ENCODE data around the gene ARSI.
"Not testable (repeated sequence)": the region's sequence is repeated elsewhere in the genome, so short reads cannot be mapped to it uniquely, and the experiment has no call there.

The ARSI gene

GRCh38 chr5:150265870-150266383 lies 36.8 kb downstream of the ARSI start:
- no peak for DNase-seq (ENCODE audit: low read depth, low spot score)

GRCh38 chr5:150264667-150265603 lies 37.8 kb downstream of the ARSI start:
- no peak for DNase-seq (ENCODE audit: low read depth, low spot score)

- DNase-seq (ENCODE audit: low read depth, low spot score): no peak
These were observed 38.7 kb downstream of the ARSI start for GRCh38 chr5:150263801-150264621.

- no peak for DNase-seq (ENCODE audit: low read depth, low spot score)
These were observed 39.3 kb downstream of the ARSI start for GRCh38 chr5:150263375-150263775.

GRCh38 chr5:150262502-150262901 lies 40.2 kb downstream of the ARSI start:
- no peak for DNase-seq (ENCODE audit: low read depth, low spot score)

GRCh38 chr5:150261231-150261630 lies 41.5 kb downstream of the ARSI start:
- no peak for DNase-seq (ENCODE audit: low read depth, low spot score)

- no peak for DNase-seq (ENCODE audit: low read depth, low spot score)
These were observed 44.6 kb downstream of the ARSI start for GRCh38 chr5:150258130-150258529.

- DNase-seq (ENCODE audit: low read depth, low spot score): no peak
These were observed 45.3 kb downstream of the ARSI start for GRCh38 chr5:150257424-150257823.

GRCh38 chr5:150256410-150257064 lies 46.2 kb downstream of the ARSI start:
- DNase-seq (ENCODE audit: low read depth, low spot score): no peak

- no peak for DNase-seq (ENCODE audit: low read depth, low spot score)
These were observed 46.9 kb downstream of the ARSI start for GRCh38 chr5:150255659-150256409.

- DNase-seq (ENCODE audit: low read depth, low spot score): no peak
These were observed 47.9 kb downstream of the ARSI start for GRCh38 chr5:150254774-150255173.

GRCh38 chr5:150254363-150254762 lies 48.3 kb downstream of the ARSI start:
- no peak for DNase-seq (ENCODE audit: low read depth, low spot score)

GRCh38 chr5:150253416-150254208 lies 49.1 kb downstream of the ARSI start:
- DNase-seq (ENCODE audit: low read depth, low spot score): no peak

- DNase-seq (ENCODE audit: low read depth, low spot score): no peak
These were observed 50.2 kb downstream of the ARSI start for GRCh38 chr5:150252489-150252888.

- no peak for DNase-seq (ENCODE audit: low read depth, low spot score)
These were observed 51.2 kb downstream of the ARSI start for GRCh38 chr5:150251504-150251903.

- no peak for DNase-seq (ENCODE audit: low read depth, low spot score)
These were observed 53.0 kb downstream of the ARSI start for GRCh38 chr5:150249744-150250143.

GRCh38 chr5:150248946-150249345 lies 53.8 kb downstream of the ARSI start:
- DNase-seq (ENCODE audit: low read depth, low spot score): no peak

GRCh38 chr5:150248493-150248892 lies 54.2 kb downstream of the ARSI start:
- DNase-seq (ENCODE audit: low read depth, low spot score): not testable (repeated sequence)

- DNase-seq (ENCODE audit: low read depth, low spot score): no peak
These were observed 55.0 kb downstream of the ARSI start for GRCh38 chr5:150247726-150248125.

- DNase-seq (ENCODE audit: low read depth, low spot score): no peak
These were observed 55.9 kb downstream of the ARSI start for GRCh38 chr5:150246835-150247234.
